Mucosa of descending colon (tissue), 3 donors: ENCODE results near the gene MAMDC2. TPM values are rescaled to one million over a fixed set of nuclear protein-coding genes. Genes with fewer than 3 reads are reported as not detected.

Experiments used
- ATAC-seq: fragments of 200-7000 bp; cut with Tn5 transposase; one replicate; pipeline ENCODE4 v1.9.1; 2020; ENCODE audit warnings: mild to moderate bottlenecking, moderate library complexity
- DNase-seq, 3 donors: peaks; one replicate each; pipeline ENCODE4 v3.0.0-alpha.2; 2020
- H3K36me3 ChIP-seq: fragments of 200-600 bp; one replicate; pipeline ENCODE4 v1.8.0; 2021; ENCODE audit warnings: low read depth, mild to moderate bottlenecking
- H3K4me1 ChIP-seq: fragments of 200-600 bp; one replicate; pipeline ENCODE4 v1.8.0; 2021; ENCODE audit warnings: low read depth, mild to moderate bottlenecking
- H3K4me3 ChIP-seq: fragments of 200-600 bp; one replicate; pipeline ENCODE4 v1.8.0; 2021; ENCODE audit warnings: mild to moderate bottlenecking
- H3K9me3 ChIP-seq: fragments of 200-600 bp; one replicate; pipeline ENCODE4 v1.8.0; 2021; ENCODE audit warnings: mild to moderate bottlenecking
- intact Hi-C, 2 donors: fragments of 100-400 bp; cut with DNase I in 1 of 2; cut with micrococcal nuclease in 1 of 2; formaldehyde crosslinking; loops; one replicate each; pipeline versions ENCODE4 v1.11.0 to v1.11.1; 2022; cut with DNase I, micrococcal nuclease
- total RNA-seq, 3 donors: library from RNA; stranded (reverse); fragmentation: NEBNext Ultra II Directional in 2 of 3; extraction: Animal tissue kit (Norgen Biotek cat#: 25700) in 2 of 3; gene quantifications; one replicate each; pipeline versions ENCODE4 v1.2.1 to v1.2.4, GENCODE V29; 2021 to 2023
- TF ChIP-seq, protein P1 (sequence below): fragments of 200-600 bp; IDR thresholded peaks from one replicate; pipeline ENCODE4 v1.8.0; 2022; ENCODE audit warnings: antibody characterized with exemption, mild to moderate bottlenecking
- donor health status: DM: no; HTN: no; CAD: no; lungs with moderate emphysema.
- donor health status: DM: no; HTN: no; CAD: no.
- donor health status: DM: no; HTN: yes; CAD: no.

MAMDC2 gene
- total RNA-seq, 3 donors from 2014 or later, result 3.5 to 70.6 (median 6.9) TPM

DNA sequence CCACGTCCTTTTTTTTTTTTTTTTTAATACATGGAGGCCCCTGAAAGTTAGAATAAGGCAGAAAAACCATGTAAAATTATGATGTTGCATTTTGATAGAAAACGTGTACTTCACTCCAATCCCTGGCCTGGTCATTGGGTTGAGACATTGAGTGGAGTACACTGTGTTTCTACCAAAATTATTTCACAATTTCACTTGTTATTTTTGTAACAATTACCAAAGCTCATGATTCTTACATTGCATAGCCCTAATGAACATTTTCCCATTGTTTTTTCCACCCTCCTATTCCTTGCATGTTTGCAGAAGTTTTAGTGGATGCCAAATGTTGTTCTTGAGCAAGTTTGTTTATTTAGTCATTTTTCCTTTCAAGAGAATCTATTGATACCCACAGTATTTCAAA lies 21.9 kb downstream of the MAMDC2 start:
- Histone ChIP-seq H3K9me3 (no peaks in the 10 kb centered on the region), H3K36me3 (no peaks in the 10 kb centered on the region), H3K4me1 (no peaks in the 10 kb centered on the region), H3K4me3 (no peak overlapping the region)
- TF ChIP-seq, protein P1, sequence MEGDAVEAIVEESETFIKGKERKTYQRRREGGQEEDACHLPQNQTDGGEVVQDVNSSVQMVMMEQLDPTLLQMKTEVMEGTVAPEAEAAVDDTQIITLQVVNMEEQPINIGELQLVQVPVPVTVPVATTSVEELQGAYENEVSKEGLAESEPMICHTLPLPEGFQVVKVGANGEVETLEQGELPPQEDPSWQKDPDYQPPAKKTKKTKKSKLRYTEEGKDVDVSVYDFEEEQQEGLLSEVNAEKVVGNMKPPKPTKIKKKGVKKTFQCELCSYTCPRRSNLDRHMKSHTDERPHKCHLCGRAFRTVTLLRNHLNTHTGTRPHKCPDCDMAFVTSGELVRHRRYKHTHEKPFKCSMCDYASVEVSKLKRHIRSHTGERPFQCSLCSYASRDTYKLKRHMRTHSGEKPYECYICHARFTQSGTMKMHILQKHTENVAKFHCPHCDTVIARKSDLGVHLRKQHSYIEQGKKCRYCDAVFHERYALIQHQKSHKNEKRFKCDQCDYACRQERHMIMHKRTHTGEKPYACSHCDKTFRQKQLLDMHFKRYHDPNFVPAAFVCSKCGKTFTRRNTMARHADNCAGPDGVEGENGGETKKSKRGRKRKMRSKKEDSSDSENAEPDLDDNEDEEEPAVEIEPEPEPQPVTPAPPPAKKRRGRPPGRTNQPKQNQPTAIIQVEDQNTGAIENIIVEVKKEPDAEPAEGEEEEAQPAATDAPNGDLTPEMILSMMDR, result no peak
- DNase-seq (no peak), ATAC-seq (no peak)
- intact Hi-C loops, result no loop called here

DNA sequence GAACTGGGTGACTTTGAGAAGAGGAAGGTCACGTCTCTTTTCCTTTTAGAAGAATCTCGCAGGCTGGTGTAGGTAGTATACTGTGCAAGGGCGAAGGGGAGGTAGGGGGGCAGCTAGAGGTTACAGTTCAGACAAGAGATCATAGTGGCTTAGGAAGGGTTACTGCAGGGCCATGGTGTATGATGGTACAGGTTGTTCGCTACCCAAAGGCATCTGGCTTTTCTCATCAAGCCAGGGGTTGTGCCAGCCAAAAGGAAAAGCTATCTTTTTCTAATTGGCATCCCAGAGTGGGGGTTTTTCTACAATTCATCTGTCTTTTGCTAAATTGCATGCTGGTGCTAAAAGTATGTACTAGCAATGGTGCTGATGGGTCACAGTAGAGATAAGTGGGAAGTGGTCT lies 22.8 kb downstream of the MAMDC2 start:
- H3K4me1 ChIP-seq, result no peaks in the 10 kb centered on the region

DNA sequence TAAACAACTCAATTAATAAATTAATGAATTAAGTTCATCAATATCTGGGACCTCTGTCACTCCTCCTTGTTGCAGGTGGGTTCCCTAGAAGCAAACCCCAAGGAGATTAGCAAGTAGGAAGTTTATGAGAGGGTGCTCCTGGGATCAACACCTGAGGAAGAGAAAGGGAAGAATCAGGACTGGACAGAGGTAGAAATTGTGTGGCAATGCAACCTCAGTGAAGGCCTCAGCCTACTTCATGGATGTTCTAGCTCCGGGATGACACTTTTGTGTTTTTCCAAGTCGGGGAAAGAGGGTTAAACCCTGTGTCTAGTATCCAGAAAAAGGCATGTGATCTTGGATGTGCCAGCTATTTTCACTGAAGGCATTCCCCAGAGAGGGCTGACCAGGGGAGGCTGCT lies 23.2 kb downstream of the MAMDC2 start:
- H3K9me3 ChIP-seq, result no peaks in the 10 kb centered on the region
- intact Hi-C loops, result no loop called here
- TF ChIP-seq, protein P1, result no peak

More for the DNA sequence above, 22.8 kb downstream of the MAMDC2 start:
- no peak for ATAC-seq
- no peak overlapping the region for H3K4me3 ChIP-seq
- intact Hi-C loops, result no loop called here
- H3K36me3 ChIP-seq, result no peaks in the 10 kb centered on the region
- no peak for DNase-seq
- H3K9me3 ChIP-seq, result no peaks in the 10 kb centered on the region
- TF ChIP-seq, protein P1, result no peak

DNA sequence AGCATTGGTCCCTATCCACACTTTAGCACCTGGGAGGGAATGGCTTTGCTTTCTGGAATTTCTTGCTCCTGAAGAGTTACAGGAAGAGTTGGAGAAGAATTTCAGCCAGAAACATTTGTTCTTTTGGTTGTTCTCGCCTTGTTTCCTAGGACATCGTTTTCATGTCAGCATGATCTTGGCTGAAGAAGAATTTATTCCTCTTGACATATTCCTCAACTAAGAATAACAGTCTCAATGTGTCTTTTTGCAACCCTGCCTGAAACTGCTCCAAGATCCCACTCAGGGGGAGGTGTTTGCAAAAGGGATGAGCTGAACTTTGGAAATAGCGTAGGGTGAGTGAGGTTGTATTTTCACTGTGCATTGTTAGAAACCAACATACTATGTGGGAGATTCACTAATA lies 26.1 kb downstream of the MAMDC2 start:
- H3K36me3 ChIP-seq, result no peaks in the 10 kb centered on the region
- DNase-seq (no peak), ATAC-seq (no peak)
- H3K4me3 ChIP-seq, result no peak overlapping the region
- no peaks in the 10 kb centered on the region for H3K9me3 ChIP-seq
- peaks cover 3% of the 10 kb centered on the region for H3K4me1 ChIP-seq
- intact Hi-C loops, result no loop called here
- TF ChIP-seq, protein P1, result no peak

More for the DNA sequence above, 23.2 kb downstream of the MAMDC2 start:
- Histone ChIP-seq H3K36me3 (no peaks in the 10 kb centered on the region), H3K4me3 (no peak overlapping the region), H3K4me1 (no peaks in the 10 kb centered on the region)
- ATAC-seq (no peak), DNase-seq (no peak)

DNA sequence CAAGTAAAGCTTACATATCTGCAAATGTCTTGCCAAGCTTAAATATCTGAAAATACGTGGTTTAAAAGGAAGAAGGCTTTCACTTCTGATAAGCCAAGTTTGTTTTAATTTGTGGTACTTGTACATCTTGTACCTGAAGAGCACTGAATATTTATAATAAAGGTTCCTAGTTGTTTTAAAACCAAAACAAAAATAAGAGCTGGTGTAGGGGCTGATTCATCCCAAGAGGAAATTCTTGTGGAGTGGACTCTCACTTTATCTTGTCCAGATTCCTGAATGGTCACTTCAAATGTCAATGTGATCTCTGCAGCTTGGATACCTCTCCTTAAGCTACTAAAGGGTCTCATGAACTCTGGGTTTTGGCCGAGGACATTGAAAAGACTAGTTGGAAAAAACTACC lies 29.5 kb downstream of the MAMDC2 start:
- intact Hi-C loops, result no loop called here
- H3K36me3 ChIP-seq, result no peaks in the 10 kb centered on the region
- TF ChIP-seq, protein P1, result no peak
- H3K4me1 ChIP-seq, result peaks cover 3% of the 10 kb centered on the region
- no peaks in the 10 kb centered on the region for H3K9me3 ChIP-seq
- DNase-seq (no peak), ATAC-seq (no peak)
- H3K4me3 ChIP-seq, result no peak overlapping the region

DNA sequence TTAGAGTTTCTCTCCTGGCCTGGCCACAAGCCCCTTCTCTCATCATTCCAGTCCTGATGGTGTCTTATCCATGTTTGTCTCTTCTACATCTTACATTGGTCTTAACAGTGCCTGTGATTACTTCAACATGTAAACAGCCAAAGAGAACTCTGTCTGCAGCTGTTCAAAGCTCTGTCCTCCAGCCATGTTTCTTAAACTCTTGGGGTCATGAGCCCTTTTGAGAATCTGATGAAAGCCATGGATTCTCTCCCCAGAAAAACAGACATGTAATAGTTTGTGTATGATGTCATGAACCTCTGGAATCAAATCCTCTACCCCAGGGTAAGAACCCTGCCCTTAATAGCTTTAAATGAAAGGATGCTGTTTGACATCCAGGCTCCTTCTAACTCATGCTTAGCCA lies 30.1 kb downstream of the MAMDC2 start:
- DNase-seq, result no peak
- TF ChIP-seq, protein P1, result no peak
- no peaks in the 10 kb centered on the region for H3K9me3 ChIP-seq
- peaks cover 3% of the 10 kb centered on the region for H3K4me1 ChIP-seq
- no peaks in the 10 kb centered on the region for H3K36me3 ChIP-seq
- intact Hi-C loops, result no loop called here
- H3K4me3 ChIP-seq, result no peak overlapping the region
- no peak for ATAC-seq
